Neuron (in vitro differentiated cells): ENCODE results near the gene CPNE2.
"Not testable (repeated sequence)": the region's sequence is repeated elsewhere in the genome, so short reads cannot be mapped to it uniquely, and the experiment has no call there.

Source experiments
- H2AFZ ChIP-seq: one replicate; pipeline ENCODE4 v1.6.1; 2013; ENCODE audit warnings: low read depth, mild to moderate bottlenecking, inconsistent platforms, low read length, moderate library complexity
- H3K27me3 ChIP-seq: one replicate; pipeline ENCODE4 v1.6.1; 2013; ENCODE audit warnings: low read length; ENCODE audit not compliant: insufficient read depth
- H3K36me3 ChIP-seq: one replicate; pipeline ENCODE4 v1.6.1; 2013; ENCODE audit warnings: low read length; ENCODE audit not compliant: insufficient read depth
- H3K4me1 ChIP-seq: one replicate; pipeline ENCODE4 v1.6.1; 2013; ENCODE audit warnings: low read length; ENCODE audit not compliant: insufficient read depth
- H3K4me3 ChIP-seq: 2 replicates; pipeline ENCODE4 v1.5.1; 2013; ENCODE audit warnings: mild to moderate bottlenecking, low read length, moderate library complexity
- H3K9me3 ChIP-seq: one replicate; pipeline ENCODE4 v1.6.1; 2013; ENCODE audit warnings: low read length

CPNE2 gene

DNA sequence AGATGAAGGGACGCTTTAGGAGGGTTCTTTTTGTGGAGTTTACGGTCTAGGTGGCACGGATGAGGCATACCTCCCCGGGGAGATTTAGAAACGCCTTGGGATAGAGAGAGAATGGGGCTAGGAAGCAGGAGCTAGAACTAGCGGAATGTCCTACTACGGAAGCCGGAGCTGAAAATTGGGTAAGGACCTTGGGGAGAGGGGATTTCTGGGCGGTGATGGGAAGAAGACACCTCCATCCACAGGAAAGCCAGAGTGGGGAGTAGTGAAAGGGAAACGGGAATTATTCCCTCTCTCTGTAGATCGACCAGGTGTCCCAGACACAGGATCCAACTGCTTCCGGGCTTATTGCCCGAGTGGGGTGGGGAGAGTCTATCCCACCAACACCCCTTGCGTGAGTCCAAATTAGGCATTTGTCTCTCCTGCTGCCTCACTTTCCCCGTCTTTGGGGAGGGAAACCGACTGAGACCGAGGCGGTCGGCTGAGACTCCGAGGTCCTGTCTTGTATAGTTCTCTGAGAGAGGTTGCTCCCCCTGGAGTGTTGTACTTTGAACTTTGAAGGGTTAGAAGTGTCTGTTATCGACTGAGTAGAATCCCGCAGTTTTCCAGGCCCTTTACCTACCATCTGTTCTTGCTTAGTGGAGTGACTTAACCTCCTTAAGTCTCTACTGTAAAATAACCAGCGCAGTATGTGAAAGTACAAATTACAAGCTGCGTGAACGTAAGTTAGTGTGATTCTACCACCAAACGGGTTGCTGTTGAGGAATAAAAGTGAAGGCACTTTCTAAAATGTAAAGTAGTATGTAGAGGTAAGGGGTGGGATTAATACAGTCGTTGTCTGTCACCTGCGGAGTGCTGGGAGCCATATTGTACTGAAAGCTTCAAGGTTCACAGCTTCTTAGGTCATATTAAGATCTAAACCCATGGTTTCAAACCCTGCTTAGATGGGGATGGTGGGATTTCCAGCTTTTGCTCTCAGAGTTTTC is 94.8 kb downstream of the CPNE2 start:
- H3K27me3 ChIP-seq = no peaks in the 10 kb centered on the region
- H3K4me3 ChIP-seq = peak overlapping the region; percentile 89
- peak overlapping the region; percentile 76 for H2AFZ ChIP-seq
- peaks cover 8% of the 10 kb centered on the region for H3K36me3 ChIP-seq
- H3K4me1 ChIP-seq = peaks cover 26% of the 10 kb centered on the region
- H3K9me3 ChIP-seq = no peaks in the 10 kb centered on the region

DNA sequence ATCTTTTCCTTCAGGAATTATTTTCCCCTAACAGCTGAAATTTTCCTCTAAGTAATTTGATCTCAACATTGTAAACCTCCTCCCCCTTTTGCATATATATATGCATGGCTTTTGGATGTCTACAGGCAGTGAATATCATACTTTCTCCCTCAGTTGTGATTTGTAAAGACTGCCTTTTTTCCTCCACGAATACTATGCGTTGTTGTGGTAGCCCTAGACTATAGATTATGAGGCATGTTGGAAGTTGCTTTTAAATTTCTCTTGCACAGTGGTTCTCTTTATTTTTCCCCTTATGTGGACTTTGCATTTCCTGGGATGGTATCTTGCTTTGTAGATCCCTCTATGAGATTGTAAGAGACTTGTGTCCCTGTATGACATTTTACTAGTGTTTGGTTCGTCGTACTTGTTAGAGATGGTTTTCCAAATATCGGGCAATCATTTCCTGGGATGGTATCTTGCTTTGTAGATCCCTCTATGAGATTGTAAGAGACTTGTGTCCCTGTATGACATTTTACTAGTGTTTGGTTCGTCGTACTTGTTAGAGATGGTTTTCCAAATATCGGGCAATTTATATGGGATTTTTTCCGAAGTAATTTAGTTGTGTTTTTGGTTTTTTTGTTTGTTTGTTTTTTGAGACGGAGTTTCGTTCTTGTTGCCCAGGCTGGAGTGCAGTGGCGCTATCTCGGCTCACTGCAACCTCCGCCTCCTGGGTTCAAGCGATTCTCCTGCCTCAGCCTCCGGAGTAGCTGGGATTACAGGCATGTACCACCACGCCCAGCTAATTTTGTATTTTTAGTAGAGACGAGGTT is 95.7 kb downstream of the CPNE2 start:
- H2AFZ ChIP-seq, H3K9me3 ChIP-seq, H3K27me3 ChIP-seq: not testable (repeated sequence)
- peaks cover 10% of the 10 kb centered on the region for H3K36me3 ChIP-seq
- peak overlapping the region; percentile 89 for H3K4me3 ChIP-seq
- peaks cover 26% of the 10 kb centered on the region for H3K4me1 ChIP-seq

DNA sequence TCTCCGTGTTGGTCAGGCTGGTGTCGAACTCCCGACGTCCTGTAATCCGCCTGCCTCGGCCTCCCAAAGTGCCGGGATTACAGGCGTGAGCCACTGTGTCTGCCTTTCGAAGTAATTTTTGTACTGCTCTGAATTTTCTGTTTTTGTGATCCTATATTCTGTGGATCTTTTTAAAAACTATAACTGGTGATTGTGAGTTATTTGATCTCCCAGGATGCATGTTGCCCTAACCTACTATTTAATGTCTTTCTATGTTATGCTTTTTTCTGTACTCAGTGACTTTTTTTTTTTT is 96.3 kb downstream of the CPNE2 start:
- Histone ChIP-seq H3K4me1 (peaks cover 25% of the 10 kb centered on the region), H3K27me3 (no peaks in the 10 kb centered on the region), H2AFZ (no peak overlapping the region), H3K9me3 (no peaks in the 10 kb centered on the region), H3K36me3 (peaks cover 10% of the 10 kb centered on the region), H3K4me3 (no peak overlapping the region)

DNA sequence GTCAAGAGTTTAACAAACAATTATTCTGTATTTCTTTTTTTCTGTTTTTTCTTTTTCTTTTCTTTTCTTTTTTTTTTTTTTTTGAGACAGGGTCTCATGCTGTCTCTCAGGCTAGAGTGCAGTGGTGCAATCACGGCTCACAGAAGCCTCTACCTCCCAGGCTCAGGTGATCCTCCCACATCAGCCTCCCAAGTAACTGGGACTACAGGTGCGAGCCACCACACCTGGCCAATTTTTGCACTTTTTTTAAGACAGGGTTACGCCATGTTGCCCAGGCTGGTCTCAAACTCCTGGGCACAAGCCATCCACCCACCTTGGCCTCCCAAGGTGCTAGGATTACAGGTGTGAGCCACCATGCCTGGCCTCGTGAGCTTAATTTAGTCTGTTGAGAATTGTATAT is 97.1 kb downstream of the CPNE2 start:
- Histone ChIP-seq H3K4me1 (peaks cover 21% of the 10 kb centered on the region), H3K36me3 (peaks cover 11% of the 10 kb centered on the region)
- H3K27me3 ChIP-seq, H2AFZ ChIP-seq, H3K9me3 ChIP-seq, H3K4me3 ChIP-seq: not testable (repeated sequence)

DNA sequence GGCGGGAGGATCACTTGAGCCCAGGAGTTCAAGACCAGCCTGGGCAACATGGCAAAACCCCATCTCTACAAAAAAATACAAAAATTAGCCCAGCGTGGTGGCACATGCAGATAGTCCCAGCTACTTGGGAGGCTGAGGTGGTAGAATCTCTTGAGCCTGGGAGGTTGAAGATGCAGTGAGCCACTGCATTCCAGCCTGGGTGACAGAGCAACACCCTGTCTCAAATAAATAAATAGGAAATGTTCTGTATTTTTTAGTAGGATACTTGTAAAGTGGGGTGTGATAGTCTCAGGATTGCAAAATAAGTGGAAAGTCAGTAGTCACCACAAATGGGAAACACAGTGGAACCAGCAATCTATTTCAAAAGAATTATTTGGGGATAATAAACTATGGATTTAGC is 97.8 kb downstream of the CPNE2 start:
- H3K36me3 ChIP-seq = peaks cover 13% of the 10 kb centered on the region
- no peaks in the 10 kb centered on the region for H3K27me3 ChIP-seq
- no peaks in the 10 kb centered on the region for H3K9me3 ChIP-seq
- peaks cover 17% of the 10 kb centered on the region for H3K4me1 ChIP-seq
- no peak overlapping the region for H2AFZ ChIP-seq
- H3K4me3 ChIP-seq = no peak overlapping the region

DNA sequence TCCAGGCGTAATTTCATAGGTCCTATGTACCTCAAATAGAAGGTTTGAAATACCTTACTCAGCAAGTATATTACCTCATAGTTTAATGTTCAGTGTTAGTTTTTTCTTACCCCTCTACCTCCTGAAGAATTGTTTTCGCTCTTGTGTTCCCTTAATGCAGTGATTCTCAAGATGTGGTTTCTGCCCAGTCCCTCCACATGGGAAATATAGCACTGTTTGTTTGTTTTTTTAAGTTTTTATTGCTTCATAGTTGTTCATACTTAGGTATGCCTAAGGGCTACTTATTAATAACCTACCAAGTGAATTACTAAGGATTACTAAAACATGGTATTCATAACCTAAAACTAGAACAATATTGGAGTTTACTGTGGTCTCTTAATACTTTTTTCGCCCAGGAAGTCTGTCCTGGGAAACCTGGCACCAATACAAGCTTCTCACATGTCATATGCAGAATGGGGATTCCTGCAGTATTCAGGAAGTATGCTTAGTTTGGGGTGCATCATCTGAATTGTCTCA is 98.7 kb downstream of the CPNE2 start:
- Histone ChIP-seq H3K36me3 (peaks cover 13% of the 10 kb centered on the region), H3K27me3 (no peaks in the 10 kb centered on the region), H2AFZ (no peak overlapping the region), H3K4me3 (no peak overlapping the region), H3K4me1 (peaks cover 17% of the 10 kb centered on the region), H3K9me3 (no peaks in the 10 kb centered on the region)

DNA sequence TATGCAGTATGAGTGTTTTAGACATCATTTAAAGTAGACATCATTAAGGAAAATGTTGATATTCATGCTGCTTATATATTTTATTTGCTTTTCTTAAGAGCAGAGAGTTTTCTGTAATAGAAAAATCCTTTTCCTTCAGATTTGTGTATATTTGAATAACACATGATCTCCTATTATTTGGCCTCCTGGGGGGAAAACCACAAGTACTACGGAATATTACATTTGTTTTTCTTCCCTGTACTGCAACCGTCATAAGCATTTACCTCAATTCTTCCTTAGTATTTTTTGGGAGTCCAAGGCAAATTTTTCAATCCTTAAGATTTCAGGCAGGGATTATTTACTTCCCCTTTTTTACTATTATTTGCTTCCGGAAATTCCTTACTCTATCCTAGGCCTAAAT is 99.8 kb downstream of the CPNE2 start:
- H3K9me3 ChIP-seq = no peaks in the 10 kb centered on the region

DNA sequence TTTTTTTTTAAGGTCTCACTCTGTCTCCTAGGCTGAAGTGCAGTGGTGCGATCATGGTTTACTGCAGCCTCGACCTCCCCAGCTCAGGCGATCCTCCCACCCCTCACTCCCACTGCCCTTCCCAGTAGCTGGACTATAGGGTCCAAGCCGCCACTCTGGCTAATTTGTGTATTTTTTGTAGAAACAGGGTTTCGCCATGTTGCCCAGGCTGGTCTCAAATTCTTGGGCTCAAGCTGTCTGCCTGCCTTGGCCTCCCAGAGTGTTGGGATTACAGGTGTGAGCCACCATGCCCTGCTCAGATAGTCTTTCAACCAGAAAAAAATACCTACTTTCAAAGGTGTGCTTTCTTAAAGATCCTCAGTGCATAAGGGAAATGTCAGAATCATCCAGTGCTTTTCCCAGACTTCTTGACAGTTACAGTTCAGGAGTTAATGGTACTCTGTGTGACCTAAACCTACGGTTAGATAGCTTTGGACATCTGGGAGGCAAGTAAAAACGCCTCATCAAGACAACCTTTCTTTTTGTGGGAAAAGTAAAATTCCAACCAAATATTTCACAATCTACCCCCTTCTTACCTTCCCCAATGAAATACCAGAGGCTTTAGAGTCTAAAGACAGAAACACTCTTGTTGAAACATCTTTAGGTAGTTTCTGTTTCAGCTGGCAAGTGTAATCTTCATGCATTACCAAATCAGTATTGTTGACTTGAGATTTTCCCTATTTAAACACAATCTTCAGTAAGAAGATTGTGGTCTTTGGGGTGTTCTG is 100.5 kb downstream of the CPNE2 start:
- H3K4me1 ChIP-seq = peaks cover 11% of the 10 kb centered on the region
- no peaks in the 10 kb centered on the region for H3K27me3 ChIP-seq
- H3K4me3 ChIP-seq = no peak overlapping the region

More for the DNA sequence above, 99.8 kb downstream of the CPNE2 start:
- Histone ChIP-seq H3K36me3 (peaks cover 13% of the 10 kb centered on the region), H3K27me3 (no peaks in the 10 kb centered on the region), H3K4me1 (peaks cover 17% of the 10 kb centered on the region), H3K4me3 (no peak overlapping the region), H2AFZ (no peak overlapping the region)

DNA sequence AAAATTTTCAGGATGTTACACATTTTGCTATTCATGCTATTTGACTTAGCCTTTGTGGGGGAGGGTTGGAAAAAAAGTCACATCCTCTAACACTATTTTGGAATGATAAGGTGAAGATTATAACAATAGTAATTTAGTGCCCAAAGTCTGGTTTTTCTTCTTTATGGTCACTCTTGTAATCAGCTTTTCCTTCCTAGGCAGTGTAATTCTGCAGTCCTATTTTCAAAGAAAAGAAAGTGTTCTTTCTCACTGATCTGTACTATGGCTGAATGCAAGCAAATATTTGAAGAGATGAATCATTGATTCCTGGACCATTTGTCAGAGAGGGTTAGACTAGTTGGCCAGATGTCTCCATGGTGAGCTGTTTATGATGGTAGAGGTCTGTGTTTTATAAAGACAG is 102.1 kb downstream of the CPNE2 start:
- no peak overlapping the region for H3K4me3 ChIP-seq
- peaks cover 12% of the 10 kb centered on the region for H3K36me3 ChIP-seq
- H3K4me1 ChIP-seq = peaks cover 9% of the 10 kb centered on the region
- H3K9me3 ChIP-seq = peaks cover 4% of the 10 kb centered on the region
- H2AFZ ChIP-seq = no peak overlapping the region
- no peaks in the 10 kb centered on the region for H3K27me3 ChIP-seq

More for the DNA sequence above, 100.5 kb downstream of the CPNE2 start:
- peaks cover 13% of the 10 kb centered on the region for H3K36me3 ChIP-seq
- H3K9me3 ChIP-seq = no peaks in the 10 kb centered on the region
- no peak overlapping the region for H2AFZ ChIP-seq

DNA sequence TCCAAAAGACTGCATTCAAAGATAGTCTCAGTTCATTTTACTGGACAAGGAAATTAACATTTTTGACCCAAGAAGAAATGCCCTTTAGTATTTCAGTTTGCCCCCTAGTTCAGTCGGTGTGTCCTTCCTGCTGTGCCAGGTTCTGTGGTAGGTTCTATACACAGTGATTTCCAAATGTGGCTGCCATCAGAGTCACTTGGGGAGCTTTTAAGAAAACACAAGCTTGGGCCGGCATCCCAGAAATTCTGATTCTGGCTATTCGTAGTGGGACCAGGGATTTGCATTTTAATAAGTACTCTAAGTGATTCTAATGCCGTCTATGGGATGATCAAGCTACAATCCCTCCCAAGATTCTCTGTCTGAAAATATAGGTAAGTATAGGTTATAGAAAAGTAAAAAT is 103.9 kb downstream of the CPNE2 start:
- H2AFZ ChIP-seq = no peak overlapping the region
- H3K4me1 ChIP-seq = peaks cover 6% of the 10 kb centered on the region
- H3K9me3 ChIP-seq = peaks cover 4% of the 10 kb centered on the region
- H3K4me3 ChIP-seq = no peak overlapping the region
- H3K36me3 ChIP-seq = peaks cover 5% of the 10 kb centered on the region
- no peaks in the 10 kb centered on the region for H3K27me3 ChIP-seq

DNA sequence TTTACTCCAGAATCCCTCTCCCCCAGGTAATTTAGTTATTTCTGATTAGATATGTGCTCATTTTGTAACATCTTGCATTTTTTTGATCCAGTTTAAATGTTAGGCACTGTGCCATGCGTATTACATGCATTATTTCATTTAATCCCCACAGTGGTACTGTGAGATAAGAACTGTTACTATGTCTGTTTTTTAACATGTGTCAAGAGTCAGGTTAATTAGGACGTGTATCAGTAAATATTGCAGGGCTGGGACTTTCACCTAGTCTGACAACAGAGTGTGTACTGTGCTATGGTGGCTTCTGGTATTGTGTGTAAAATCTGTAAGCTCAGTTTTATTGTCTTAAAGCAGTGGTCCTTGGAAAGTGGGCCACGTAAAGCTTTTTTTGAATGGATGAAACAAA is 104.4 kb downstream of the CPNE2 start:
- Histone ChIP-seq H3K27me3 (no peaks in the 10 kb centered on the region), H3K36me3 (peaks cover 5% of the 10 kb centered on the region), H3K4me1 (peaks cover 6% of the 10 kb centered on the region), H3K9me3 (peaks cover 4% of the 10 kb centered on the region), H2AFZ (no peak overlapping the region), H3K4me3 (no peak overlapping the region)
